Endothelial cell of umbilical vein (primary cell): ENCODE measurements around the gene MFNG. TPM values are rescaled to one million over a fixed set of nuclear protein-coding genes. Genes with fewer than 3 reads are reported as not detected.

Experiments
- BruUV-seq: library from RNA; stranded (reverse); fragments of 400-500 nt; replicated peaks from 2 replicates; lab custom pipeline; 2021; lab: Mats Ljungman, UMichigan
- CTCF ChIA-PET: fragments of 300-600, 350-600 bp; sonication (Branson Sonifier 250); formaldehyde crosslinking; loops from one replicate; lab custom pipeline; 2021; ENCODE audit warnings: antibody characterized with exemption, inconsistent platforms; lab: Charles Lee
- POLR2A ChIA-PET: fragments of 300-600, 350-600 bp; sonication (Branson Sonifier 250); formaldehyde crosslinking; loops from one replicate; lab custom pipeline; 2021; ENCODE audit warnings: antibody characterized with exemption, inconsistent platforms; lab: Charles Lee
- DNase-seq: peaks from one replicate; pipeline ENCODE4 v3.0.0-alpha.2; 2011; ENCODE audit warnings: low read depth, low spot score
- FAIRE-seq: peaks from 2 replicates; lab custom pipeline; 2011; peaks lifted over from hg19 to GRCh38; lab: Jason Lieb, UNC
- H2AFZ ChIP-seq: 2 replicates; pipeline ENCODE4 v1.6.0; 2012; ENCODE audit warnings: low read depth, low read length, control low read depth, inconsistent platforms
- H3K27ac ChIP-seq: 2 replicates; pipeline ENCODE4 v1.5.1; 2011; ENCODE audit warnings: low read depth, mild to moderate bottlenecking, control low read depth, low read length, moderate library complexity; ENCODE audit not compliant: insufficient read depth
- H3K27me3 ChIP-seq, 2 experiments: 2 replicates each; pipeline versions ENCODE4 v1.6.0 to v1.6.1; 2011; ENCODE audit warnings: low read length in 2 of 2, mixed read lengths in 1 of 2; ENCODE audit not compliant: control insufficient read depth in 2 of 2, insufficient read depth in 2 of 2
- H3K36me3 ChIP-seq, 2 experiments: 2 replicates in 1 of 2; 3 replicates in 1 of 2; pipeline ENCODE4 v1.5.1; 2011; ENCODE audit warnings: low read length in 2 of 2, mild to moderate bottlenecking in 1 of 2, moderate library complexity in 1 of 2; ENCODE audit not compliant: control insufficient read depth in 2 of 2, insufficient read depth in 2 of 2; ENCODE audit errors: extremely low read depth in 1 of 2
- H3K4me1 ChIP-seq: 3 replicates; pipeline ENCODE4 v1.5.1; 2011; ENCODE audit warnings: mild to moderate bottlenecking, low read length; ENCODE audit not compliant: control insufficient read depth, insufficient read depth; ENCODE audit errors: extremely low read depth
- H3K4me2 ChIP-seq: 2 replicates; pipeline ENCODE4 v1.6.1; 2011; ENCODE audit warnings: low read length, control low read depth, mixed read lengths; ENCODE audit not compliant: insufficient read depth
- H3K4me3 ChIP-seq, 3 experiments: fragments of 200-600 bp in 1 of 3; sonication (generic), shearing (Covaris generic) in 1 of 3; replicated peaks in 1 of 3; 2 replicates each; pipeline ENCODE4 v1.5.1; 2011 to 2016; ENCODE audit warnings: control low read depth in 3 of 3, low read length in 3 of 3, mild to moderate bottlenecking in 2 of 3, inconsistent platforms in 1 of 3, low read depth in 1 of 3, moderate library complexity in 1 of 3; ENCODE audit not compliant: insufficient read depth in 1 of 3
- H3K79me2 ChIP-seq: 2 replicates; pipeline ENCODE4 v1.6.0; 2012; ENCODE audit warnings: low read length, inconsistent platforms; ENCODE audit not compliant: control insufficient read depth, insufficient read depth
- H3K9ac ChIP-seq: replicated peaks from 2 replicates; pipeline ENCODE3; 2011; ENCODE audit warnings: low read length, control low read depth; ENCODE audit not compliant: insufficient read depth; ENCODE audit errors: extremely low read depth
- H3K9me1 ChIP-seq: replicated peaks from 3 replicates; pipeline ENCODE4 v1.6.0; 2011; ENCODE audit warnings: mild to moderate bottlenecking, low read length; ENCODE audit not compliant: control insufficient read depth, insufficient read depth; ENCODE audit errors: extremely low read depth
- H3K9me3 ChIP-seq: replicated peaks from 2 replicates; pipeline ENCODE4 v1.5.1; 2012; ENCODE audit warnings: low read length, inconsistent platforms; ENCODE audit not compliant: control insufficient read depth, insufficient read depth
- H4K20me1 ChIP-seq: replicated peaks from 2 replicates; pipeline ENCODE3; 2011; ENCODE audit warnings: mild to moderate bottlenecking, low read length; ENCODE audit not compliant: control insufficient read depth, insufficient read depth; ENCODE audit errors: extremely low read depth
- CTCF ChIP-seq, 2 donors: IDR thresholded peaks; 1 replicate in 1 of 2; 2 replicates in 1 of 2; pipeline ENCODE4 v1.5.1; 2011; ENCODE audit warnings: low read length in 2 of 2, mild to moderate bottlenecking in 2 of 2, moderate library complexity in 2 of 2, control low read depth in 1 of 2, inconsistent platforms in 1 of 2, low read depth in 1 of 2; ENCODE audit not compliant: insufficient read depth in 1 of 2; ENCODE audit errors: extremely low read depth in 1 of 2
- EZH2 ChIP-seq: IDR thresholded peaks from 2 replicates; pipeline ENCODE4 v1.6.1; 2012; ENCODE audit warnings: borderline replicate concordance, low read depth, mild to moderate bottlenecking, moderate library complexity, low read length, inconsistent platforms; ENCODE audit not compliant: severe bottlenecking
- FOS ChIP-seq: IDR thresholded peaks from 2 replicates; pipeline ENCODE4 v1.6.1; 2011; ENCODE audit warnings: mild to moderate bottlenecking, low read length, moderate library complexity, borderline replicate concordance; ENCODE audit not compliant: insufficient read depth
- GATA2 ChIP-seq: IDR thresholded peaks from 2 replicates; pipeline ENCODE4 v1.7.0; 2011; ENCODE audit warnings: low read depth, mild to moderate bottlenecking, moderate library complexity, mixed read lengths, low read length; ENCODE audit not compliant: insufficient read length, insufficient read depth
- JUN ChIP-seq: IDR thresholded peaks from 2 replicates; pipeline ENCODE4 v1.6.1; 2011; ENCODE audit warnings: borderline replicate concordance, low read depth; ENCODE audit not compliant: insufficient read length, insufficient read depth
- MAX ChIP-seq: IDR thresholded peaks from 2 replicates; pipeline ENCODE4 v1.6.1; 2011; ENCODE audit not compliant: insufficient read depth, insufficient read length
- MYC ChIP-seq: IDR thresholded peaks from one replicate; pipeline ENCODE4 v1.6.1; 2011; ENCODE audit warnings: mild to moderate bottlenecking, low read depth, low read length
- POLR2A ChIP-seq: IDR thresholded peaks from 2 replicates; pipeline ENCODE4 v1.6.1; 2012; ENCODE audit warnings: low read depth, mild to moderate bottlenecking, control low read depth, low read length
- POLR2AphosphoS5 ChIP-seq: IDR thresholded peaks from 2 replicates; pipeline ENCODE4 v1.6.1; 2012; ENCODE audit warnings: low read depth, mild to moderate bottlenecking, control low read depth, low read length, moderate library complexity; ENCODE audit not compliant: insufficient read depth
- dilution Hi-C: fragments of 300-500 bp; cut with MboI; formaldehyde crosslinking; loops from one replicate; pipeline ENCODE4 v1.15.0; 2019; ENCODE audit warnings: low sequenced_read_pairs; ENCODE audit not compliant: extremely low pct_ligation_motif_present
- intact Hi-C: fragments of 100-400 bp; cut with micrococcal nuclease; formaldehyde crosslinking; loops from one replicate; pipeline ENCODE4 v1.10.0; 2022
- polyA plus RNA-seq, 4 experiments: library from polyadenylated mRNA; depleted of rRNA in 3 of 4; stranded (reverse) in 3 of 4; unstranded in 1 of 4; fragments of >200 nt; gene quantifications; 2 replicates each; pipeline versions ENCODE4 v1.2.1 to v1.2.3, GENCODE V29; 2011 to 2012; ENCODE audit warnings: missing spikeins in 1 of 4
- total RNA-seq: library from RNA; stranded (reverse); gene quantifications from 2 replicates; pipeline ENCODE4 v1.2.3, GENCODE V29; 2021

MFNG gene
- total and polyA plus RNA-seq, 2 donors (not counting 3 experiments of a cell fraction or from before 2014, with no cell fraction given): 188 to 257 TPM

GRCh38 chr22:37482244-37482643, 3.9 kb downstream of the MFNG start:
- intact Hi-C loops (no loop called here), dilution Hi-C loops (no loop called here)
- no peak for FAIRE-seq
- no peak overlapping the region for H2AFZ ChIP-seq
- no peak overlapping the region for H3K4me3 ChIP-seq
- peaks cover 33% of the 10 kb centered on the region for H3K4me1 ChIP-seq
- no peaks in the 10 kb centered on the region for H4K20me1 ChIP-seq
- no TSS peak for BruUV-seq
- no peak overlapping the region for H3K4me2 ChIP-seq
- no peaks in the 10 kb centered on the region for H3K27me3 ChIP-seq
- no peak overlapping the region for H3K9ac ChIP-seq
- TF ChIP-seq POLR2AphosphoS5: no peak
- no peak for TF ChIP-seq GATA2
- no peak for TF ChIP-seq MAX
- TF ChIP-seq FOS: no peak
- no peak for TF ChIP-seq POLR2A
- TF ChIP-seq JUN: no peak
- no peak for TF ChIP-seq EZH2
- TF ChIP-seq MYC: no peak
- no peak for TF ChIP-seq CTCF (IDR thresholded peaks at IDR 0.05; ENCODE audit: extremely low read depth in 1 of 2, insufficient read depth in 1 of 2, low read depth in 1 of 2, low read length in 2 of 2)
- DNase-seq: no peak
- no peaks in the 10 kb centered on the region for H3K9me1 ChIP-seq
- ChIA-PET POLR2A (no interaction called here), CTCF (interaction anchor here (3.6 kb wide), 1 partner anchor 10 kb away, joined by 18 read pairs; no protein-coding TSS in a partner anchor)
- no peak overlapping the region for H3K27ac ChIP-seq
- peaks cover 66% of the 10 kb centered on the region for H3K79me2 ChIP-seq
- peaks cover 5 to 27% of the 10 kb centered on the region in 2 experiments for H3K36me3 ChIP-seq
- no peaks in the 10 kb centered on the region for H3K9me3 ChIP-seq
